Measurements from ENCODE around the gene ACBD3.

Gene ACBD3

GRCh38 chr1:226158457-226158856, 28.1 kb downstream of the ACBD3 start:
- no peak overlapping the region for H3K4me3 ChIP-seq (ENCODE audit: low read depth, low read length)
- TF ChIP-seq, protein P1, sequence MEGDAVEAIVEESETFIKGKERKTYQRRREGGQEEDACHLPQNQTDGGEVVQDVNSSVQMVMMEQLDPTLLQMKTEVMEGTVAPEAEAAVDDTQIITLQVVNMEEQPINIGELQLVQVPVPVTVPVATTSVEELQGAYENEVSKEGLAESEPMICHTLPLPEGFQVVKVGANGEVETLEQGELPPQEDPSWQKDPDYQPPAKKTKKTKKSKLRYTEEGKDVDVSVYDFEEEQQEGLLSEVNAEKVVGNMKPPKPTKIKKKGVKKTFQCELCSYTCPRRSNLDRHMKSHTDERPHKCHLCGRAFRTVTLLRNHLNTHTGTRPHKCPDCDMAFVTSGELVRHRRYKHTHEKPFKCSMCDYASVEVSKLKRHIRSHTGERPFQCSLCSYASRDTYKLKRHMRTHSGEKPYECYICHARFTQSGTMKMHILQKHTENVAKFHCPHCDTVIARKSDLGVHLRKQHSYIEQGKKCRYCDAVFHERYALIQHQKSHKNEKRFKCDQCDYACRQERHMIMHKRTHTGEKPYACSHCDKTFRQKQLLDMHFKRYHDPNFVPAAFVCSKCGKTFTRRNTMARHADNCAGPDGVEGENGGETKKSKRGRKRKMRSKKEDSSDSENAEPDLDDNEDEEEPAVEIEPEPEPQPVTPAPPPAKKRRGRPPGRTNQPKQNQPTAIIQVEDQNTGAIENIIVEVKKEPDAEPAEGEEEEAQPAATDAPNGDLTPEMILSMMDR (IDR thresholded peaks at IDR 0.05; ENCODE audit: low read depth, low read length): no peak

DNA sequence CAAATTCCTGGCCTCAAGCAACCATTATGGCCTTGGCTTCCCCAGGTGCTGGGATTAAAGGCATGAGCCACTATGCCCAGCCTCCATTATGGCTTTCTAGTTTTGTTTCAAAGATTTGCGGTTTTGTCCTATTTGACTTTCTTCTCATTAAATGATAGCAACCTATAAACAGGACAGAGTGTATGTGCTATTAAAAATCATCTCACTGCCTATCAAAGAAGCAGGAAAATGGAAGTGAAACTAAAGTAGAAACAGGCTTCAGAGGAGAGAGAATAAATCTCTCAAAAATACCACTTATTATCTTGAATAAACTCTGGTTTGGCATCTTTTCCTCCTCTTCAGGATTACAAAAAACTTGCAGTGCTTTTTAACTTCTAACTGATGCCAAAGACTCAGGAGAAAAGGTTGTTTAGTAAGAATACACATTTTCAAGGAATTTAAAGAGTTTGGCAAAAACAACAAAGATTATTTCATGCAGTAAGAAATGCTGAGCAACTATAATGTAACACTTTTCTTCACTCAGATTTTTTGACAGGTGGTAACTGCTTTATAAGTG, 28.7 kb downstream of the ACBD3 start:
- H3K4me3 ChIP-seq (ENCODE audit: low read depth, low read length): no peak overlapping the region
- TF ChIP-seq, protein P1 (IDR thresholded peaks at IDR 0.05; ENCODE audit: low read depth, low read length): no peak

- TF ChIP-seq, protein P1 (IDR thresholded peaks at IDR 0.05; ENCODE audit: low read depth, low read length): no peak
- H3K4me3 ChIP-seq (ENCODE audit: low read depth, low read length): no peak overlapping the region
These were observed 31.9 kb downstream of the ACBD3 start for GRCh38 chr1:226154593-226154992.

DNA sequence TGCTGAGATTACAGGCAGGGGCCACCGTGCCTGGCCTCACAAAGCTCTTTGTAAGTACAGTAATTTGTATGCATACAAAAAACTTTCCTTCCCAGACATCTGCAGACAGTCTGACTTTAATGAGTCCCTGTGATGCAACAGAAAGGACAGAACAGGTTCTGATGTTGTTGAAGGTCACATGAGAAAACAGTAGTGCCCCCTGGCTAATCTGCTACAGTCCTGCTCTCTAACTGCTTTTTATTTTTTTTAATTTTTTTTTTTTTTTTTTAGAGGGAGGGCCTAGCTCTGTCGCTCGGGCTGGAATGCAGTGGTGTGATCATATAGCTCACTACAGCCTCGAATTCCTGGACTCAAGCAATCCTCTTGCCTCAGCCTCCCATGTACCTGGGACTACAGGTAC, 36.7 kb downstream of the ACBD3 start:
- TF ChIP-seq, protein P1 (IDR thresholded peaks at IDR 0.05; ENCODE audit: low read depth, low read length): no peak
- H3K4me3 ChIP-seq (ENCODE audit: low read depth, low read length): no peak overlapping the region

DNA sequence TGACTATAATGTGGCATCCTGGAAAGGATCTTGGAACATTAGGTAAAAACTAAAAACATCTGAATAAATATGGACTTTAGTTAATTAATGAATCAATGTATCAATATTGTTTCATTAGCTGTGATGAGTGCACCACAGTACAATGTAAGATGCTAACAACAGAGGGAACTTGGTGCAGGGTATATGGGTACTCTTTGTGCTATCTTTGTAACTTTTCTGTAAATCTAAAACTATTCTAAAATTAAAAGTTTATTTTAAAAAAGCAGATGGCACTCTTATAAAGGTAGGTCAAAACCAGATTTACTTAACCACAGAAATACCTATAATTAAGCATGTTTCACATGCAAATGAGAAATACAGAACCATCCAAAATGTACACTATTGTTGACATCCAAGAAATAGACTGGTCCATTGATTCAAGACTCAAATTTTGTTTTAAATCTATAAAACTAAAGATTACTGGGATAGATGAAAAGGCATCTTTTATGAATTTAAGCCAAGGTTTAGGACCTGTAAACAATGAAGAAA, 38.4 kb downstream of the ACBD3 start:
- TF ChIP-seq, protein P1 (IDR thresholded peaks at IDR 0.05; ENCODE audit: low read depth, low read length): no peak
- no peak overlapping the region for H3K4me3 ChIP-seq (ENCODE audit: low read depth, low read length)

- H3K4me3 ChIP-seq (ENCODE audit: low read depth, low read length): no peak overlapping the region
- TF ChIP-seq, protein P1 (IDR thresholded peaks at IDR 0.05; ENCODE audit: low read depth, low read length): no peak
These were observed 42.5 kb downstream of the ACBD3 start for GRCh38 chr1:226144045-226144444.

- TF ChIP-seq, protein P1 (IDR thresholded peaks at IDR 0.05; ENCODE audit: low read depth, low read length): no peak
- H3K4me3 ChIP-seq (ENCODE audit: low read depth, low read length): no peak overlapping the region
These were observed 50.8 kb downstream of the ACBD3 start for GRCh38 chr1:226135709-226136108.
